ENCODE measurements around the gene MCF2L.

MCF2L gene

DNA sequence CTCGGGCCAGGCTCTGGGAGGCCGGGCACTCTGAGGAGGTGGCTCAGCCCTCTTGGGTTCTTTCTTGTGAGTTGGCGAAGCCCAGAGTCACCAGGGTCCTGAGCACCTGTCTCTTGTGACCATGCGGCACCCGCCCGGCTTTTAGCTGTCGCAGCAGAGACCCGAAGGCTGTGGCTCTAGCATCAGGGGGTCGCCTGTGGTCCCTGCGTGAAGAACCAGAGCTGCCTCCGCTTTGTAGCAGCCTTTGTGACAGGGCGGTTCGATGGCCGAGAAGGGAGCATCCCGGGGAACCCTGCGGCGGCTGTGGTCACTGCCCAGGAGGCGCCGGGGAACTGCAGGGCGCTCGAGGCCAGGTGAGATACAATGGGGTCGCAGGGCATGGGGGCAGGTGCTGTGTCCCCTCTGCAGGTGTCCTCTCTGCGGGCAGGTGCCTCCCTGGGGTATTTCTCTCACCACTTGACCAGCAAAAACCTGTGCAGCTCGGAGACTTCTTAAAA lies 10.4 kb downstream of the MCF2L start:
- no peak for DNase-seq (ENCODE audit: low read depth in 2 of 2)

DNA sequence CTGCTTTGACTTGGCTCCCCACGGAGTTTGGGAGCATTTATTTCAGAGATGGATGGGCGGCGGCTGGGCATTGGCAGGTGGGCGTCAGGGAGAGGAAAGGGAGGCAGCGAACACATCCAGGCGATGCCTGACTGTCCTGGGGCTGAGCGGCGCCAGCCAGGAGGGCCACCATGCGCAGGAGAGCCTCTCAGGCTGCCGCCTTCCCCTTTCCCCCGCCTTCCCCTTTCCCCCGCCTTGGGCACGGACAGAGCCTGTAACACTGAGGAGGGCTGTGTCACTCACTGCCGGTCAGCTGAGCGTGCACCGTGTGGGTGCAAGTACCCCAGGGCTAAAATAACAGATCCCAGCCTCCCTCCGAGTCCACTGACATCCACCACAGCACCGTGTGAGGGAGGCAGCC lies 11.4 kb downstream of the MCF2L start:
- no peak for DNase-seq (ENCODE audit: low read depth in 2 of 2)

DNA sequence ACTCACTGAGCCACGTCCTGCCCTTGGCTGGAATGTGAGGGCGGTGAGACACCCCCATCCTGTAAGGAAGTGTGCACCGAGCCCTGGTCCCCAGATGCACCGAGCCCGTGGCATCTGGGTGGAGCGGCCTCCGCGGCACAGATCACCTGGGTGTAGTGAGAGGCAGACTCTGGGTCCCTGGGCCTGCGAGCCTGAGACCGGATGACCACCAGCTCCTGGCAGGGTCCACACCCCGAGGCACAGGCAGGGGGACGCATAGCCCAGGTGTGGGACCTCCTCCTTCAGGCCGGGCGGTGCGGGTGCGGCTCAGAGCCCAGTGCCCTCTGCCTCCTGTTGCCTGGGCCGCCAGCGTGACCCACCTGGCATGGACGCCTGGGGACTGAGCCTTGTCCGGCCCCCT lies 12.4 kb downstream of the MCF2L start:
- no peak for DNase-seq (ENCODE audit: low read depth in 2 of 2)

- DNase-seq (ENCODE audit: low read depth in 2 of 2), result no peak
These were observed 13.4 kb downstream of the MCF2L start for GRCh38 chr13:112982281-112983041.

DNA sequence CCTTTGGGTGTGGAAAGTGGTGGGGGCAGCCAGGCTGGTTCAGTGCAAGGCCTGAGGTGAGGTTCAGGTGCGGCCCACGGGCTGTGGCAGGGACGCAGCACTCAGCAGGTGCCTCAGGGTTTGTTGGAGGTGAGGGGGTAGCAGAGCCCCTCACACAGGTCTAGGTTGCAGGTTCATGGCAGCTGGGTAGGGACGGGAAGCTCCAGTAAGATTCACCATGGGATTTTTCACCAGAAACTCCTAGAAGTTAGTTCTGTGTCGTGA lies 14.0 kb downstream of the MCF2L start:
- no peak for DNase-seq (ENCODE audit: low read depth in 2 of 2)

DNA sequence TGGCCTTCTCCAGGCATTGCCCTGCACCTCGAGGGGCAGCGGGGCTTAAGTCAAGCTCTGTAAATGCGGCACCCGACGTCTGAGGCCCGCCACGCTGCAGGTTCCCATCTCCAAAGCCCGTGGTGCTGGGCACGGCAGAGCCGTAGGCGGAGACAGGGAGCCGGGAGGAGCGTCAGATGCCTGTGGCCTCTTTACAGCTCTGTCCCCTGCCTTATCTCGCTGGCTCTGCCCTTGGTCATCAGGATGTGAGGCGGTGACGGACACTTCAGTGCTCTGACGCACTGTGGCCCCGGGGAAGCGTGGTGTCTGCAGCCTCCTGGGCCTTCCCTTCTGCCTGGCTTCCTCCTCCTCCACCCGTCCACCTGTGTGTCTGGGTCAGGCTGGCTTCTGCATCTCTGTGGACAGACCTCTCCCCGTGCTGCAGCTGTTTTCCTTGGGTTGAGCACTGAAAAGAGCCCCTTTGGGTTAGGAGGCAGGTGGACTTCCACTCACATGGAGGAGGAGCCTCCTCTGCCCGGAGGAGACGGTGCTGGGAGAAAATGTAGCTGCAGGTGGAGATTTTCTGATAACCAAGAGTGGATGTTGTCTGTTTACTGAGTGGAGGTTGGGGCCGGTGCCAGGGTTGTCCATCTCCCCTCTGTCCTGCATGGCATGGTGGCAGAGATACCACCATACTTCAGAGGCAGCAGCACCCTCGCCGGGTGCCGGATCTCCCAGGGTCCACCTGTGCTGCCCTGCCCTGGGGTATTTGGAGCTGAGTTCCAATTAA lies 14.6 kb downstream of the MCF2L start:
- no peak for DNase-seq (ENCODE audit: low read depth in 2 of 2)

DNA sequence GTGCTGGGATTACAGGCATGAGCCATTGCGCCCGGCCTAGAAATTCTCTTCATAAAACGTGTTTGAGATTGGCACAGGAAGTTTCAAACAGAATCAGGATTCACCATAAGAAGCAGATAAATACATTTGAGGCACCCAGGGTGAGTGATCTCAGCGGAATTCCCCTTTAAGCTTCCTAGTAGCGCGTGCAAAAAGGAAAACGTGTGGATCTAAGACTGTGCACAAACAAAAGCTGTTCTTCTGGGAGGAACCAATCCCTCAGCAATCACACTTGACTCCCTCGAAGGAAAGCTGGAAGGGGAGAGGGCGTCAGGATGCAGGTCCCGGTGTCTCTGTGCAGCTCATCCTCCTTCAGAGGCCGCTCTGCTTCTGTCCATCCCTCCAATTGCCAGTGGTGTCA lies 15.5 kb downstream of the MCF2L start:
- DNase-seq (ENCODE audit: low read depth in 2 of 2), result no peak

DNA sequence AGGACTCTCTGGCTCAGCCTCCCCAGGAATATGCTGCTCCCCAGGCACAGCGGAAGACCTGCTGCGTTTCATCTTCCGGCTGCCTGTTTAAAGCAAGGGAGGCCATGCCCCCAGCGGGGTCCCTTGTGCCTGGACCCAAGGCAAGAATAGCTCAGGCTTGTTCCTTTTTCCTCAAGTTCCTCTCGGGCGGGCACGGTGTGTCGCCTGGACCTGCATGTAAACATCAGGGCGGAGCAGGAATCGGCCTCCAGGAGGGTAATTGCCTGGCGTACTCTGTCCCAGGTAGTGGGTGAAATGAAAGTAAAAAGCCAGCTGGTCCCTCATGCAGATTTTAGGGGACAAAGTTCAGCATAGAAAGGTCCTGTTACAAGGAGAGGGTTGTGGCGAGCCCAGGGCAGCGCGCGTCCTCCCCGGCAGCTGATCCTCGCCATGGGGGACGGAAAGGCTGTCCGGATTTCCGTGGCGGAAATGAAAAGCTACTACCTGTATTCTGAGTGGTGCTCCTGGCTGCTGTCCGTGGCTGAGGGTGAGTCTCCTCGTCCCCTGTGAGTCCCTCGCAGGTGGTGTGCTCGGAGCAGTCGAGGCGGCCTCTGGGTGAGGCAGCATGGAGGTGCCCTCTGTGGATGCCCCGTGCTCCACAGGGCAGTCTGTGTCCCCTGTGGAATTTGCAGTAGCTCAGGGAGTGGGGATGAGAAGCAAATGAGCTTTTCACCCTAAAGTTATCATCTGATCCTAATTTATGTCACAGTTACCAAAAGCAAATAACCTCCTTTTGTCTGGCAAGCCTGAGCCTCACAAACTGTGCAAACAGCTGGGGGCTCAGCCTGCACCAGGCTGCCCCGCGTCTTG lies 16.2 kb downstream of the MCF2L start:
- no peak for DNase-seq (ENCODE audit: low read depth in 2 of 2)

- no peak for DNase-seq (ENCODE audit: low read depth in 2 of 2)
These were observed 16.9 kb downstream of the MCF2L start for GRCh38 chr13:112985803-112986408.

GRCh38 chr13:112986470-112986869 lies 17.5 kb downstream of the MCF2L start:
- DNase-seq (ENCODE audit: low read depth in 2 of 2), result no peak

DNA sequence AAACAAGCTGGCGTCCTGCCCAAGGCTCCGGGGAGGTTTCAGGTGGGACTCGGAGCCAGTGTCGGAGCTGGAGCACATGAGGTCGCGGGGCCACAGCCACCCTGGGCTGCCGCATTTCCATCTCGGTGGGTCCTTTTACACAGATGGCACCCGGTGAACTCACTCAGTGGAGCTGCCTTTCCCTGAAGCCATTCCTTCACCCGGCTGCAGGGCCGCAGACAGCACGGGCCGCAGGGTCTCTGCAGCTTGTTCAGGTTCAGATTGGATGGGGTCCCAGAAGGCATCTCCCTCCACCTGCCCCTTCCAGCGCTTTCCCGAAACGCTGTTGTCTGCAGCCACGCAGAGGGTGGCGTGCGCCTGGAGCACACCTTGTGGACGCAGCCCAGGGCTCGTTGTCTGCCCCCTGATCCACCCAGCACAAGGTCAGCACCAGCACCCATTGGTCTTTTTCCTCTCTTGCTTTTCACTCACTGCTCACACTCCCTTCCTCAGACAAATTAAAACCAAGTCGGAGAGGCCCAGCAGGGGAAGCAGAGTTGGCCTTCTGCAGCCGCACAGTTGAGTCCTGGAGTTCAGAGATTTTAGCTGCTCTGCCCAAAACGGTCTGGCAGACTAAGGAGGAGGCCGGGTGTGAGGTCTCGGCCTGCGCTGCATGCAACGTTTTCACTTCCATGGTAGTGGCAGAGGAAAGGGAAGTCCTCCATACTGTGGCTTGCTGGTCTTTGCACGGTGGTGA lies 18.1 kb downstream of the MCF2L start:
- DNase-seq (ENCODE audit: low read depth in 2 of 2), result no peak

DNA sequence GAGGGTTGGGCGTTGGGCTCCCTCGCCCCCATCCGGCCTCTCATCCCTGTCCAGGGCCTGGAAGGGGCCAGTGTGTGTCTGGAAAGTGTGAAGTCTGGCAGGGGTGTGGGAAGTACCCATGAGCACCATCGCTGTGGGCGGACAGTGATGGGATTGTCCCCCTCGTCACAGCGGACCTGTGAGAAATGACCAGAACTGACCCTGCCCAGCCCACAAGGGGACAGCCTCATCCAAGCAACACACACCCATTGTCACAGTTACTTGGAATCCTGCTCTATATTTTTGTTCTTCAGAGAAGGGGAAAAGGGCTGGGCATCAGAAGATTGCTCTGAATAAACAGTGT lies 18.6 kb downstream of the MCF2L start:
- no peak for DNase-seq (ENCODE audit: low read depth in 2 of 2)

DNA sequence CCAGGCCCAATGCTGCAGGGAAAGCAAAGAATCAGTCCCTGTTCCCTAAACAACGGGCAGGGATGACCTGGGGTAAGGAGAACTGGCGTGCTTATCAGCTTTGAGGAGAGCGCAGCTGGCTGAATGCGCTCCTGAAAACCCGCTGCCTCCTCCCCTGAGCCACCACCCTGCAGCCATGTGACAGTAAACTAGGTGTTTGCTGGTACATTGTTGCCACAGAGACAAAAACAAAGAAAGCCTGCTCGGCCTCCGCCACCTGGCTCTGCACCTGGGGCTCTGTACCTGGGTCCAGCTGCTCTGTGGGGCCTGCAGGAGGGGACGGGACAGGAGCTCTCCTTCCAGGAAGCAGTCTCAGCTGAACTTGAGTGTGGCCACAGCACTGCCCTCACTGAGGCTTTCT lies 21.8 kb downstream of the MCF2L start:
- DNase-seq (ENCODE audit: low read depth in 2 of 2), result no peak

- no peak for DNase-seq (ENCODE audit: low read depth in 2 of 2)
These were observed 22.6 kb downstream of the MCF2L start for GRCh38 chr13:112991609-112992008.

DNA sequence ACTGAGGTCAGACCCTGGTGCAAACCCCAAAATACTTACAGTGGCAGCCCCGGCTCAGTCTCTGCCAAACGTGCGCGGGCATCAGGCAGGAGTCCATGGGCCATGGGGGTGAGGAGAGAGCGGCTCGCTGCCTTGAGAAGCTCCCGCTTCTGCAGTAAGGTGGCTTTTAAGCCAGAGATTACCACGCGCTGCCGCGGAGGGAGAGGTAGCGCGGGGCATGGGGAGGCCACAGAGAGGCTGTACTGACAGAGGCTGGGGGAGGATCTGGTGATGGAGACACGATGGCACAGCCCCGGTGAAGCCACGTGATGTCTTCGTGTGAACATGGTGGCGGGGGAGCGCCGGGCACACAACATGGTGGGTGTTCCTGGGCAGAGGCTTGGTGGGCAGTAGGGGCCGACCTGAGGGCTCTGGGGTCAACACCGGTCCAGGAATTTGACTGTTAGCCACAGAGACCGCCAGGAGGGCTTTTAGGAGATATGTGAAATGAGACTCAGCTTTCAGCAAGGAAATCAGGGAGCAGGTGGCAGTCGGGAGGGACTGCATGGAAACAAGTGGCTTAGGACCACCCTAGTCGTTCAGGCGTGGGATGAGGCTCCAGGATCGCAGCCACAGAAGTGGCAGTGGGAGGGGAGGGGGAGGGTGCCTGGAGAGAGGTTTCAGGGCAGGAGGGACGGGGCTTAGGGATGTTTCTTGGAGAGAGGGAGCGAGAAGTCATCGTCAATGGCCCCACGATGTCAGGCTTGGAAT lies 24.1 kb downstream of the MCF2L start:
- DNase-seq (ENCODE audit: low read depth in 2 of 2), result no peak

DNA sequence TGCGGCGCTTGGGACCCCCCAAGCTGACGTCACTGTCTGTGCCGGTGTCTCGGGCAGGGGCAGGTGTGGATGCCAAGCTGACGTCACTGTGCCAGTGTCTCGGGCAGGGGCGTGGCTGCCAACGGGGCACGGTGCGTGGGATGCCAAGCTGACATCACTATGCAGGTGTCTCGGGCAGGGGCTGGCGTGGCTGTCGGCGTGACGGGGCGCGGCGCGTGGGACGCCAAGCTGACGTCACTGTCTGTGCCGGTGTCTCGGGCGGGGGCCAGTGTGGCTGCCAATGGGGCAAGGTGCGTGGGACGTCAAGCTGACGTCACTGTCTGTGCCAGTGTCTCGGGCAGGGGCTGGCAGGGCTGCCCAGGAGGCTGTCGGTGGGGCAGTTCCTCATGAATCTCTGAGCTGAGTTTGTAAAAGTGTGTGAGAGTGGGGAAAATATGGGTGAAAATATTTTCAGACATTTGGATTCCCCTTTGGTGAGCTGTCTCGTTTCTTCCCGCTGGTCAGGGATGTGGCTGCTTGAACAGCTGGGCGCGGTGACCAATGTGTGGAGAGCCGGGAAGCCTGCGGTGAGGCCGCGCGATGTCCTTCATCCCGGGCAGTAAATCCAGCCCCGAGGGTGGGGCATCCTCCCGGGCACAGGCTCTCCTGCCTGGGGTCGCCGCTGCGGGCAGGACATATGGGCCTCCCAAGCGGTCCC lies 25.2 kb downstream of the MCF2L start:
- no peak for DNase-seq (ENCODE audit: low read depth in 2 of 2)

GRCh38 chr13:112994781-112995355 lies 25.9 kb downstream of the MCF2L start:
- DNase-seq (ENCODE audit: low read depth in 2 of 2), result no peak

DNA sequence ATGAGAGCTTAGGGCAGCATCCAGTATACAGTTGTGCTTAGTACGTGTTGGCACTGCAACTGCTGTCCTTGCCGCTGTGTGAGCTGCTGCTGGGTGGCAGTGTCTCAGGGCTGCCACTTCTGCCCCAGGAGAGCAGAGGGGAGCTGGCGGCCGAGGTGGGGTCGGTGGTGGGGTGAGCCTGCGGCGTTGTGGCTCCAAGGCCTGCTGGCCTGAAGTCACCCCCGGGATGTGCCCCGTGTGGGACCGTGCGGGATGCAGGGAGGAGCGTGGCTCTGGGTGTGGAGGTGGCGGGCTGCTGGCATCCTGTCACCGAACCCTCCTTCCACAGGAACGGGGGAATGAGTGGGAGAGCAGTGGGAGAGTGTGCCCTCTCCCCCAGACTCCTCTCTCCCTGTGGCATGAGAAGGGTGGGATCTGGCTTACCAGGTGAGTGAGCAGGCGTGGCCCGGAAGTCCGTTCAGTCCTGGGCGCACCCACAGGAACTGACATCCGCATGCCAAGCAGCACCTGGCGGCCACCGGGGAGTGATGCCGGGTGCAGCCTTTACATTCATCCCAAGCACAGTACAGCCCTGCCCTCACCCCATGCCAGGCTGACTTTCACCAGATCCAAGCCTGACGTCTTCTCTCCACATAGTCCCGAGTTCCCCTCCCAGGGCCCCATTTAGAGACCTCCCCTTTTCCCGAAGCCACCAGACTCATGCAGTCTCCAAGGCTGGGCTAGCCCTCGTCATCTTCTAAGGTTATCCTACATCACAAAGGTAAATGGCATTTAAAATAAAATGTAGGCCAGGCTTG lies 26.6 kb downstream of the MCF2L start:
- DNase-seq (ENCODE audit: low read depth in 2 of 2), result no peak

DNA sequence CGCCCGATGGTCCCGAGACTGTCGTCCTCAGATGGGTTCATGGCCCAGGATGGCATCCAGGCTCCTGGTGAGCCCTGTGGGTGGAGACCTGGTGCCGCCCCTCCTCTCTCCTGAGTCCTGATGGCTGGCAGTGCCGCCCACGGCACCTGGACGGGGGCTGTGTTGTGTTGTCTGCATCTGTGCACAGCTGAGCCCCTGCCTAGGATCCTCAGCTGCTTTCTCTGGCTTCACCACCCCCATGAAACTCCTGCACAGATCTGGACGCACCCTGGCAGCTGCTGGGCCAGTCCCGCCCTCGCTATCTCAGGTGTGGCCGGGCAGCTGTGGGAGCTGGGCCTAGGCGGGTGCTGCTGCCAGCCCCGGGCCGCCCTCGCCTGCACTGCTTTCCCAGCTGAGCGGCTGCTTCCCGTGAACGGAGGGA lies 27.7 kb downstream of the MCF2L start:
- DNase-seq (ENCODE audit: low read depth in 2 of 2), result no peak
